K562 (cell line): ENCODE data around the gene RNF6. TPM values are rescaled to one million over a fixed set of nuclear protein-coding genes. Genes with fewer than 3 reads are reported as not detected.

Experiments
- CREB1 ChIP-seq, 2 experiments: sonication (generic) in 1 of 2; formaldehyde crosslinking in 1 of 2; IDR thresholded peaks; 2 replicates each; pipeline versions ENCODE4 v1.6.1 to v1.8.0; 2012 to 2022; ENCODE audit warnings: inconsistent platforms in 1 of 2, mild to moderate bottlenecking in 1 of 2, missing genetic modification reagents in 1 of 2, moderate library complexity in 1 of 2
- ESRRA ChIP-seq: fragments of 450-650 bp; IDR thresholded peaks from 2 replicates; pipeline ENCODE4 v1.6.1; 2014; ENCODE audit warnings: low read depth, mild to moderate bottlenecking, moderate library complexity, borderline replicate concordance
- HDAC8 ChIP-seq: fragments of 450-650 bp; IDR thresholded peaks from 2 replicates; pipeline ENCODE4 v1.6.1; 2016; ENCODE audit warnings: mild to moderate bottlenecking, missing genetic modification characterization, moderate library complexity, missing compliant biosample characterization
- HMGXB4 ChIP-seq: sonication (generic); formaldehyde crosslinking; IDR thresholded peaks from 2 replicates; pipeline ENCODE4 v1.8.1; 2023; ENCODE audit warnings: mild to moderate bottlenecking, missing genetic modification reagents
- SLC30A9 ChIP-seq: fragments of 250-450 bp; sonication (Bioruptor Pico); IDR thresholded peaks from 2 replicates; pipeline ENCODE4 v1.8.0; 2022; ENCODE audit warnings: mild to moderate bottlenecking, moderate library complexity
- TRIM25 ChIP-seq: fragments of 450-650 bp; IDR thresholded peaks from 2 replicates; pipeline ENCODE4 v1.7.0; 2016; ENCODE audit warnings: borderline replicate concordance
- ZNF311 ChIP-seq: fragments of 250-450 bp; sonication (Bioruptor Pico); IDR thresholded peaks from 2 replicates; pipeline ENCODE4 v1.4.0; 2020; ENCODE audit warnings: mild to moderate bottlenecking, moderate library complexity
- ZNF316 ChIP-seq: fragments of 450-650 bp; IDR thresholded peaks from 2 replicates; pipeline ENCODE4 v1.6.1; 2016
- ZNF41 ChIP-seq: fragments of 250-450 bp; sonication (Bioruptor Pico); conservative IDR thresholded peaks from 2 replicates; pipeline ENCODE4 v1.4.0; 2020; ENCODE audit warnings: mild to moderate bottlenecking
- ZNF592 ChIP-seq: fragments of 450-650 bp; IDR thresholded peaks from 2 replicates; pipeline ENCODE4 v1.6.1; 2017; ENCODE audit warnings: antibody characterized with exemption, mild to moderate bottlenecking
- polyA plus RNA-seq, 8 experiments: library from polyadenylated mRNA; depleted of rRNA in 4 of 8; stranded (reverse) in 5 of 8; unstranded in 3 of 8; fragments of >200 nt; fragmentation: Nextera tagmentation in 2 of 8; fragmentation: Illumina TruSeq in 1 of 8; extraction: Ambion mirVana in 2 of 8; extraction: Trizol in 1 of 8; gene quantifications; 2 replicates each; pipeline versions ENCODE4 v1.2.1 to v1.2.3, GENCODE V29; 2011 to 2014; ENCODE audit warnings: inconsistent platforms in 1 of 8, missing spikeins in 1 of 8
- total RNA-seq, 7 experiments: library from RNA; depleted of rRNA in 6 of 7; stranded (reverse); fragments of >200 nt in 6 of 7; fragmentation: Illumina TruSeq in 2 of 7; extraction: Trizol in 2 of 7; gene quantifications; 2 replicates each; pipeline versions ENCODE4 v1.2.1 to v1.2.3, GENCODE V29; 2011 to 2021; ENCODE audit warnings: low replicate concordance in 1 of 7

RNF6 gene
- total and polyA plus RNA-seq, 9 of the 15 experiments (the other 6 are each of a cell fraction or from before 2014, with no cell fraction given), result 12.0 to 31.4 (median 22.3) TPM

GRCh38 chr13:26186118-26186870, 35.8 kb downstream of the RNF6 start (continued):
- TF ChIP-seq TRIM25, result no peak
- 0 out of 2 replicates have a peak, but pooled peaks have one; percentile 38 for TF ChIP-seq HMGXB4 (CRISPR knock-in tag)
- TF ChIP-seq ZNF41 (CRISPR knock-in tag), result no peak
- TF ChIP-seq ZNF311, result peak; percentile 68; the same call in 1 of the 2 replicates
- no peak for TF ChIP-seq SLC30A9
- TF ChIP-seq HDAC8 (tag), result peak; percentile 86
- TF ChIP-seq ZNF592, result peak; percentile 69; the same call in 1 of the 2 replicates
- no peak for TF ChIP-seq CREB1 (IDR thresholded peaks at IDR 0.05)
- TF ChIP-seq CREB1 (CRISPR knock-in tag; IDR thresholded peaks at IDR 0.05), result no peak
- peak; percentile 38; the same call in 1 of the 2 replicates for TF ChIP-seq ESRRA
- peak; percentile 76 for TF ChIP-seq ZNF316
